PFSK-1 (cell line): Measurements from ENCODE around the gene SLC2A8.
A peak's percentile ranks its signal among the peaks of the same experiment; 100 is the strongest.

ENCODE experiments used
- FOXP2 ChIP-seq: optimal IDR thresholded peaks from 2 replicates; pipeline ENCODE3; 2011; ENCODE audit warnings: borderline replicate concordance, control low read depth, inconsistent platforms; ENCODE audit not compliant: insufficient read depth; ENCODE audit errors: extremely low read length, extremely low read depth
- POLR2AphosphoS5 ChIP-seq: IDR thresholded peaks from 2 replicates; pipeline ENCODE4 v1.6.1; 2012; ENCODE audit warnings: low read depth, mild to moderate bottlenecking, control low read depth, low read length, moderate library complexity
- REST ChIP-seq, 2 experiments: IDR thresholded peaks; 2 replicates each; pipeline versions ENCODE4 v1.6.1 to v1.8.0; 2011 to 2012; ENCODE audit warnings: low read depth in 2 of 2, low read length in 2 of 2, control low read depth in 1 of 2, inconsistent platforms in 1 of 2, mild to moderate bottlenecking in 1 of 2, moderate library complexity in 1 of 2; ENCODE audit not compliant: insufficient read depth in 1 of 2
- SIN3A ChIP-seq: IDR thresholded peaks from 2 replicates; pipeline ENCODE4 v1.6.1; 2012; ENCODE audit warnings: mild to moderate bottlenecking, low read length, moderate library complexity, borderline replicate concordance; ENCODE audit not compliant: insufficient read depth
- TAF1 ChIP-seq: IDR thresholded peaks from 2 replicates; pipeline ENCODE4 v1.6.1; 2012; ENCODE audit warnings: low read length, control low read depth, borderline replicate concordance; ENCODE audit not compliant: insufficient read depth

Gene SLC2A8

GRCh38 chr9:127447416-127448111 lies 50.6 kb downstream of the SLC2A8 start:
- no peak for TF ChIP-seq REST (IDR thresholded peaks at IDR 0.05; ENCODE audit: insufficient read depth in 1 of 2, low read depth in 2 of 2, low read length in 2 of 2)
- no peak for TF ChIP-seq TAF1
- TF ChIP-seq POLR2AphosphoS5 = peak; percentile 49; the same call in 1 of the 2 replicates
- TF ChIP-seq FOXP2 = no peak
- no peak for TF ChIP-seq SIN3A

GRCh38 chr9:127448112-127448805 lies 51.3 kb downstream of the SLC2A8 start:
- no peak for TF ChIP-seq SIN3A
- TF ChIP-seq POLR2AphosphoS5 = peak; percentile 35; the same call in 1 of the 2 replicates

GRCh38 chr9:127449332-127449966 lies 52.5 kb downstream of the SLC2A8 start:
- TF ChIP-seq FOXP2 = no peak
- TF ChIP-seq POLR2AphosphoS5 = no peak; the same call in 1 of the 2 replicates
- no peak for TF ChIP-seq SIN3A
- no peak for TF ChIP-seq TAF1
- no peak for TF ChIP-seq REST (IDR thresholded peaks at IDR 0.05; ENCODE audit: insufficient read depth in 1 of 2, low read depth in 2 of 2, low read length in 2 of 2)

- no peak for TF ChIP-seq FOXP2
- TF ChIP-seq POLR2AphosphoS5 = no peak
- no peak for TF ChIP-seq REST (IDR thresholded peaks at IDR 0.05; ENCODE audit: insufficient read depth in 1 of 2, low read depth in 2 of 2, low read length in 2 of 2)
- TF ChIP-seq TAF1 = no peak
- no peak for TF ChIP-seq SIN3A
Observed at GRCh38 chr9:127450243-127450760, 53.3 kb downstream of the SLC2A8 start.

GRCh38 chr9:127450830-127451607 lies 54.0 kb downstream of the SLC2A8 start, which contains the start of the genes LRSAM1 and RPL12:
LRSAM1 (plus strand) TSS chr9:127451510; CDS start chr9:127454528, 3,018 bp downstream.
RPL12 (minus strand) TSS chr9:127451406; CDS start chr9:127451317, 89 bp downstream.
- TF ChIP-seq REST (IDR thresholded peaks at IDR 0.05; ENCODE audit: insufficient read depth in 1 of 2, low read depth in 2 of 2, low read length in 2 of 2) (peak; percentile 60 to 66; a peak in 2 of 4 replicates), POLR2AphosphoS5 (peak; percentile 100), TAF1 (peak; percentile 99), FOXP2 (no peak), SIN3A (peak; percentile 96)
